SW480 (cell line): ENCODE results near the gene TRIM65.
"Not testable (repeated sequence)": the region's sequence is repeated elsewhere in the genome, so short reads cannot be mapped to it uniquely, and the experiment has no call there.

ENCODE experiments used
- DNase-seq: peaks from one replicate; pipeline ENCODE4 v3.0.0-alpha.2; 2016; ENCODE audit warnings: low spot score

The TRIM65 gene

DNA sequence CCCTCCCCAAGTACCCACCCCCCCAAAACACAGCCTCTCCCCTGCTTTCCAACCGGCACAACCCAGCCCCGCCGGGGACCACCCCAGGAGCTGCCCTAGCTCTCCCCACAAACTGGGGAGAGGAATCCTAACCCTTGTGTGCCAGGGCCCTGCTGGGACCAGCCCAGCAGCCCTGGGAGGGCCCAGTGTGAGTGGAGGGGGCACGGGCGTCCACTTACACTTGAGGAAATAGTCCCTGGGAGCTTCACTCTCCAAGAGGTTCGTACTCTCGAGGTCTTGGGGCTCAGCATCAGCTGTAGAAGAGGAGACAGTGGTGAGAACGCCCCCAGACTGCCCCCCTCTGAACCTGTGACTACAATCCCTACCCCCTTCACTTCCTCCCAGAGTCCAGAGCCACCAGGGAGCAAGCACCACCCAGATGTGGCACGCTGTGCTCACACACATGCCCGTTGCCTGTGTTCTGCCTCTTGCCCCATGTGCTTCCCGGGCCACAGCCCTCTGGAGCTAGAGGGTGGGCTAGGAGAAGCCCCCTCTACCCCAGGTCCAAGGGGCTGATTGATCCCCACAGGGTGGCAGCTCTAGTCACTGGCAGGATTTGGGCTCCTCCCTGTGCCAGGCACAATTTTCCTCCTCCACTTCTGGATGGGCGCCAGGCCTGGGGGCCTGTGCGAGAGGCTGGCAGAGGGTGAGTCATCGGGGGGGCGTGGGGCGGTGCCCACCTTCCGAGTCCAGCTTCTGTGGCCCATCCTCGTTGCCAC, 21.4 kb downstream of the TRIM65 start:
- DNase-seq, result no peak

DNA sequence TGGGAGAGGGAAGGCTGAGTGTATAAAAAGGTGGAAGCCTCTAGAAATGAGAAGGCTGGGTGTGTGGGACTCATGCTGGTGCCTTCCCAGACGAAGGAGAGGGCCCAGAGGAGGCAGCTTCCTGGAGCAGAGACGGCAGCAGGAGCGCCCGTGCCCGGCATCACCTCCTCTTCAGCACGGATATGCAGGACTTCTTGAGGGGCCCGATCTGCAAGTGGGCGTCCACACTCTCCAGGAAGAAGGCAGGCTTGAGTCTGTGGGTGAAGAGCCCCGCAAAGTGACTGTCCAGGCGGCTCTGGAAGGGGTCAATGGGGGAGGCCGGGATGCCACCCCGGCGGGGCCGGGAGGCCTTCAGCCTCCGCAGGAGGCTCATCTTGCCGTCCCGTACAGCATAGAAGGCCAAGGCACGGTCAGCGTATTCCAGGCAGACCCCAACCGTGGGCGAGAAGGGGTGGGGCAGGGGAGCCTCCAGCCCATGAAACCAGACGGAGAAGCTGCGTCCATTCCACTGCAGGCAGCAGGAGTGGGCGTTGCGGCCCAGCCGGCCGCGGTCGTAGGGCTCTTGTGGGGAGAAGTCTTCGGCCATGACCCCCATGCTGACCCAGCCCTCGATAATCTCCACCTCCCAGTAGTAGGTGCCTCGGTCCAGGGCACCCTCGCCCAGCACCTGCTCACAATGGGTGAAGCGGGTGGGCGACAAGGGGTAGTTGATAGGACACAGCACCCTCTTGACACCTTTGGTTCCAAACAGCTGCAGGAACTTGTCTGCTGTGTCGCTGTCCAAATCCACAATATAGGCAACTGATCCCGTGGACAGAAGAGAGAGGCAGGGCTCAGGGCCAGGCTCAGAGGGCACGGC, 22.2 kb downstream of the TRIM65 start:
- DNase-seq, result no peak

DNA sequence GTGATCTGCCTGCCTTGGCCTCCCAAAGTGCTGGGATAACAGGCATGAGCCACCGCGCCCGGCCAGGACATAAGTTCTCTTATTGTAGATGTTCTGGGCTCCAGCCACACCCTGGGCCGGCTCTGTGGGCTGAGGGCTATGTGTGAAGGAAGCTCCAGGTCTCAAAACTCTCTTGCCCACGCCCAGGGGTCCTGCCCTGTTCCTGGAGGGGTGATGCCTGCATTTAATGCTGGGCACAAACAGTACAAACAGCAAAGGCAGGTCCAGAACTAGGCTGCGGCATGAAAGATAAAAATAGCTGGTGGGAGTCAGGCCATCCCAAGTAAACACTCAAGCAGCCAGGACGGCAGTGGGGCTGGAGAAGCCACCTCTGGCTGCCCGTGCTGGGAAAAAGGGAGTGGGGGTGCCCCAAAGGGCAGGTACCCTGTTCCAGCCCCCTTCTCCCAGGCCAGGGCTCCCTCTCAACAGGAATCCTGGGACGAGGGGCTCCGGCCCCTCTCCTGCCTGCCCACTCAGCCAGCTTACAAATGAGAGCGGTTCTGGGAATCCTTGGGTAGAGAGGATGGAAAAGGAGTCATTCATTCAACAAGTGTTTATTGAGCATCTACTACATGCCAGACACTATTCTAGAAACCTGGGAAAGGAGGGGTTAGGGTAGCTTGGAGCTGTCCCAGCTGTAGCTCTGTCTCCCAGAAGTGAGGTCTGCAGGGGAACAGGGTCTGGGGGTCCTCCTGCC, 23.0 kb downstream of the TRIM65 start:
- DNase-seq, result no peak

DNA sequence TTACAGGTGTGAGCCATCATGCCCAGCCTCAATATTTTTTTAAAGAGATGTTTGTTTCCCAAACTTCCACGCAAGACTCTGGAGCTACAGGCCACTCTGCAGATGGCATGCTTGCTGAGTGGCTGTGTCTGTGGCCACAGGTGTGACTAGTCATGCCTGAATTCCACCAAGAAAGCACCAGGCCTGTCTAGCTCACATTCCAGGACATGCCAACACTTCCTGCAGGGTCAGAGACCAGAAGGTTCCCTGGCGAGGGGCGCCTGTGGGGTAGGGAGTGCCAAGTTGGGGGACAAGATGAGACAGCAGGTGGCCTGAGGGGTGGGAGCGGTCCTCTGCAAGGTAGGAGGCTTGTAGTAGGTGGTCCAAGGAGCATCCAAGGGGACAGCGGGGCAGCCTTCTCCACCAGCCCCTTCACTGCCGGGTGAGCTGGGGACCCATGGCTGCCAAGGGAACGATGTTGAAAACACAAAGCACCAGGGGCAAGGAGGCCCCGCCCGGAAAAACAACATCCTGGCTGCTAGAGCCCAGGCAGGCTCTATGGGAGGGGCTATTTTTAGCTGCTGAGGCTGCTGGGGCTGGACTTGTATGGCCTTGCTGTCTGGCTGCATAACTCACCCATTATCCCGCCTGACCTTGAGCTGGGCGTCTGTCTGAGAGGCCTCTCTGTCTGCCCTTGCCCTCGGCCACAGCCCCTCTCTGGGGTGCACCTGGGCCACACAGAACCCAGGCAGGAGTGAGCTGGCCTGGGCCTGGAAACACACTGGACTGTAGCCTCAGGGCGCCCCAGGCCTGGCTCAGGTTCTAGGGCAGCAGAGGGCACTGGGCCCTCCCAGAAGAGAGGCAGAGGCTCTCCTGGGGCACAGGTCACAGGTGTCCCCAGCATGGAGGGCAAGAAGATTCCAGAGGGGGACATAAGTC, 24.1 kb downstream of the TRIM65 start:
- DNase-seq, result peak; percentile 80

DNA sequence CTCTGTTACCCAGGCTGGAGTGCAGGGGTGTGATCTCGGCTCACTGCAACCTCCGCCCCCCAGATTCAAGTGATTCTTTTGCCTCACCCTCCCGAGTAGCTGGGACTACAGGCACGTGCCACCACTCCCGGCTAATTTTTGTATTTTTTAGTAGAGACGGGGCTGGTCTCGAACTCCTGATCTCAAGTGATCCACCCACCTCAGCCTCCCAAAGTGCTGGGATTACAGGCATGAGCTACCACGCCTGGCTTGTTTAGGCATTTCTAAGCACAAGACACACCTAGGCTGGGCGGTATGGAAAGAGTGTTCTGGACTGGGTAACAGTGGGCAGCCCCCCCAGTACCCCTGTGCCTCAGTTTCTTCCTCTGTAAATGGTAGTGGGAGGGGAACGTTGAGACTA, 26.5 kb downstream of the TRIM65 start:
- not testable (repeated sequence) for DNase-seq

DNA sequence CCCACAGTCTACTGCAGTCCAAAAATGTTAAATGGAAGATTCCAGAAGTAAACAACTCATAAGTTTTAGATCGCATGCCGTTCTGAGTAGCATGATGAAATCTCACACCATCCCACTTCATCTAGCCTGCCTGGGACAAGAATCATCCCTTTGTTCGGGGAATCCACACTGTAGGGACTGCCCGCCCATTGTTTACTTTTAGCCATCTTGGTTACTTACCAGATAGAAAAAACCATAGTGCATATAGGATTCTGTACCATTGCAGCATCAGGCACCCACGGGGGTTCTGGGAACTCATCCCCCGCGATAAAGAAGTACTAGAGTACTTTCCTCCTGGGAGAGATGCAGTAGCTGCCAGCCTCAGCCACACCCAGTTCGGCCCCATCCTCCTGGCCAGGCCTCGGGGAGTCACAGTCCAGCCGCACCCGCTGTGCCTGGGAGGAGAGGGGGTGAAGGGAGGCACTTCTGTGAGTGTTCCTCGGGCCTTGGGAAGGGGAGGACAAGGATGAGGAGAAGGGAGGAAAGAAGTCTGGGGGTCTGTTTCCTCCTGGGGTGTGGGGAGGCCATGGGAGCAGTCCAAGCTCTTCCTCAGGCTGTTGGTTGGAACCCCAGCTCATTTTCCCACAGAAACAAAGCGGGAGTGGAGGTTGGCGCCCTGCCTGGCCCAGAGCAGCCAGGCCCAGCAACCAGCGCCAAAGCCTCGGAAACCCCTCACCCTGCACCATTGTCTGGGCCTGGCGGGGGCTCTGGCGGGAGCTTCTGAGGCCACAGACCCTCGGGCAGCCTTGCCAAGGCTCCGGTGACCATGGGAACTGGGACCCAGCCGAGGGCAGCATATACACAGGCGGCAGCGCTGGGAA, 27.2 kb downstream of the TRIM65 start:
- peak; percentile 85 for DNase-seq

DNA sequence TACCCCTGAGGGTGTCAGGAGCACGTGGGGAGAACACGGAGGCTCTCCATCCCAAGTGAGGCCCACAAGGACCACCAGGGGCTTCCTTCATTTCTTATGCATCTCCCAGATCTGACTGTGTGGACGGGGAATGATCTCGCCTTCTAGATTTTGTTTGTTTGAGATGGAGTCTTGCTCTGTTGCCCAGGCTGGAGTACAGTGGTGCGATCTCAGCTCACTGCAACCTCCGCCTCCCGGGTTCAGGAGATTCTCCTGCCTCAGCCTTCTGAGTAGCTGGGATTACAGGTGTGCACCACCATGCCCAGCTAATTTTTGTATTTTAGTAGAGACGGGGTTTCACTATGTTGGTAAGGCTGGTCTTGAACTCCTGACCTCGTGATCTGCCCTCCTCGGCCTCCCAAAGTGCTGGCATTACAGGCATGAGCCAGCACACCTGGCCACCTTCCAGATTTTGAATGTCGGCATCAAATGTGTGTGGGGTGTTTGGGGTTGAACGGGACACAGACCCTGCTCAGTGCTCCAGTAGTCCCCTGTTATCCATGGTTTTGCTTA, 27.9 kb downstream of the TRIM65 start:
- DNase-seq, result not testable (repeated sequence)

DNA sequence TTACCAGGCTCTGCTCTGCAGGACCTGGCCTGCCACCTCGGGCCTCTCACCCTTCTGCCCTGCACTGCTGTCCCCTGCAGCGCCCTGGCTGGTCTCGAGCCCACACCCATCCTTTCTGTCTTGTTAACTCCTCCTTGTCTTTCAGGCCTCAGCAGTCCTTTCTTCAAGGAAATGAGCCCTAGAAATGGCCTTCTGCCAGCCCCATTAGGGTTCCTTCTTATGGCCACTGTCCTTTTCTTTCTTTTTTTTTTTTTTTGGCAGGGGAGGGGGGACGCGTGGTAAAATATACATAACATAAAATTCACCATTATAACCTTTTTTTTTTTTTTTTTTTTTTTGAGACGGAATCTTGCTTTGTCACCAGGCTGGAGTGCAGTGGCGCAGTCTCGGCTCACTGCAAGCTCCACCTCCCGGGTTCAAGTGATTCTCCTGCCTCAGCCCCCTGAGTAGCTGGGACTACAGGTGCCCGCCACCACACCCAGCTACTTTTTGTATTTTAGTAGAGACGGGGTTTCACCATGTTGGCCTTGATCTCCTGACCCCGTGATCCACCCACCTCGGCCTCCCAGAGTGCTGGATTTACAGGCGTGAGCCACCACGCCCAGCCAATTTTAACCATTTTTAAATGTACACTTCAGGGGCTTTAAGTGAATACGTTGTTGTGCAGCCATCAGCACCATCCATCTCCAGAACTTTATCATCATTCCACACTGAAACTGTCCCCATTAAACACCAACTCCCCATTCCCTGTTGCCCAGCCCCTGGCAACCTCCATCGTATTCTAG, 31.2 kb downstream of the TRIM65 start:
- DNase-seq, result not testable (repeated sequence)

DNA sequence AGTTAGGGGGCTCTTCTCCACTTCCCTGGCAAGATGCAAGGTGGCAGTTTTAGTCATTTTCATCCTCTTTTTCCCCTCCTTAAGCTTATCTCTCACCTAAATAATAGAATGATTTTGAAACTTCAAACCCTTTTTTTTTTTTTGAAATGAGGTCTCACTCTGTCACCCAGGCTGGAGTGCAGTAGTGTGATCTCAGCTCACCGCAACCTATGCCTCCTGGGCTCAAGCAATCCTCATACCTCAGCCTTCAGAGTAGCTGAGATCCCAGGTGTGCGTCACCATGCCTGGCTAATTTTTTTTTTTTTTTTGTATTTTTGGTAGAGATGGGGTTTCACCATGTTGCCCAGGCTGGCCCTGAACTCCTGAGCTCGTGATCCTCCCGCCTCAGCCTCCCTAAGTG, 31.9 kb downstream of the TRIM65 start:
- DNase-seq, result not testable (repeated sequence)

DNA sequence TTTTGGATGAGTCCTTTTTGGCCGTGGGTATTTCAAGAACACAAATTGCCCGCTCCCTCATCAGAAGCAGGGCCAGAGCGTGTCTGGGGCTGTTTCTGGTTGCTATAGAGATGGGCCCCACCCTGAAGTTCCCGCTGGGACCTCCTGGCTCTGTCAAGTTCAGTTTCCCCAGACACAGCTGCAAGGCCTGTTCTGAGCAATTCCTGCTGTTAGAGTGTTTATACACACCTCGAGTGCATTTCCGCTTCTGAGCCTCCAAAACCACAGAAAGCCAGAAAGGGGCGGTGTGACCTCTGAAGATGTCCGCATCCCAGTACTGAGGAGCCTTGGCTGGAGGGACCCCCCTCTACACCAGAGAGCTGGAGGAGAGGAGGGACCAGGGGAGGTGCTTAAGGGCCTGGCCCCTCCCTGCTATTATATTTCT, 32.3 kb downstream of the TRIM65 start:
- DNase-seq, result peak; percentile 52

DNA sequence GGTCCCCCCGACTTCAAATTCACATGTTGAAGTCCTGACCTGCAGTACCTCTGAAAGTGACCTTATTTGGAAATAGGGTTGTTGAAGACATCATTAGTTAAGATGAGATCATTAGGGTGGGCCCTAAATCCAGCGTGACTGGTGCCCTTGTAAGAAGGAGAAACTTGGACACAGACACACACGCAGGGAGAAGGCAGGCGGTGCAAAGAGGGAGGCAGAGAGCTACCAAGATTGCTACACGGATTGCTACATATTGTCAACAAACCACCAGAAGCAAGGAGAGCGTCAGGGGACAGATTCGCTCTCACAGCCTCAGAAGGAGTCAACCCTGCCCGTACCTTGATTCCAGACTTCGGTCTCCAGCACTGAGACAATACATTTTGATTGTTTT, 34.8 kb downstream of the TRIM65 start:
- DNase-seq, result no peak

DNA sequence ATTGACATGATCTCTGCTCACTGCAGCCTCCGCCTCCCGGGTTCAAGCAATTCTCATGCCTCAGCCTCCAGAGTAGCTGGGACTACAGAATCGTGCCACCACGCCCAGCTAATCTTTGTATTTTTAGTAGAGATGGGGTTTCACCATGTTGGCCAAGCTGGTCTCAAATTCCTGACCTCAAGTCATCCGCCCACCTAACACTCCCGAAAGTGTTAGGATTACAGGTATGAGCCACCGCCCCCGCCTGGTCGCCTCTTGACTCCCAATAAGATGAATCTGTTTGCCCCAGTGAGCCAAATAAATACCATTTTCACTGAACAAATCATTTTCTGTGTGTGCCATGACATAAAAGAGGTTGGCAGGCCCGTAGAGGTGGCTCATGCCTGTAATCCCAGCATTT, 37.4 kb downstream of the TRIM65 start:
- not testable (repeated sequence) for DNase-seq

DNA sequence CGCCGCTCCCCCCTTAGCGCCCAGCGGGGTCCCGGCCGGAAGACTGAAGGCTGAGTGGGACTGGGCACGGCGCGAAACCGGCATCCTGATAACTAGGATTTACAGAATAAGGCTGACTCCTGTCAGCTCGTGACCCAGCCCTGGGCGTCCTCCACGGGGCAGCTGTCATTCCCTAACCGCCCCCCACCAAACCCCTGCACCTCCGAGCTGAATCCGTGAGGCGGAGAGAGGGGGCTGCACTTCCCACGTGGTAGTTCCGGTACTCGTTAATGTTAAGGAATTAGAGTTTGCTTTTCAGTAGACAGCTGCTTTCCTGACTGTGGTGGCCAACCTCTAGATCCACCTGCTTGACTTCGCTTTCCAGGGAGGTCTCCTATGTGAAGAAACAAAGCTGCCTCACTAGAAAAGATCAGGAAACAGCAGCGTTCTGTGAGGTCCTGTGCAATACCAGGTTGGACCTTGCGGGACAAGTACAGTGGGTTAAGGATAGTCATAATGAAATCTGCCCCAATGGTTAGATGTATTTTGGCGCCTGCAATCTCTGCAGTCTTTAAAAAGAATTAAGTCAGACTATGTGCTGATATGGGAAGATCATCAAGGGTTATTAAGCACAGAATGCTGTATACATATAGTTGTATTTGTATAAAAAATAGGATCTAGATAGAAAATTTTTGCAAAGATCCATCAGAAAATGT, 40.5 kb downstream of the TRIM65 start:
- DNase-seq, result peak; percentile 62

DNA sequence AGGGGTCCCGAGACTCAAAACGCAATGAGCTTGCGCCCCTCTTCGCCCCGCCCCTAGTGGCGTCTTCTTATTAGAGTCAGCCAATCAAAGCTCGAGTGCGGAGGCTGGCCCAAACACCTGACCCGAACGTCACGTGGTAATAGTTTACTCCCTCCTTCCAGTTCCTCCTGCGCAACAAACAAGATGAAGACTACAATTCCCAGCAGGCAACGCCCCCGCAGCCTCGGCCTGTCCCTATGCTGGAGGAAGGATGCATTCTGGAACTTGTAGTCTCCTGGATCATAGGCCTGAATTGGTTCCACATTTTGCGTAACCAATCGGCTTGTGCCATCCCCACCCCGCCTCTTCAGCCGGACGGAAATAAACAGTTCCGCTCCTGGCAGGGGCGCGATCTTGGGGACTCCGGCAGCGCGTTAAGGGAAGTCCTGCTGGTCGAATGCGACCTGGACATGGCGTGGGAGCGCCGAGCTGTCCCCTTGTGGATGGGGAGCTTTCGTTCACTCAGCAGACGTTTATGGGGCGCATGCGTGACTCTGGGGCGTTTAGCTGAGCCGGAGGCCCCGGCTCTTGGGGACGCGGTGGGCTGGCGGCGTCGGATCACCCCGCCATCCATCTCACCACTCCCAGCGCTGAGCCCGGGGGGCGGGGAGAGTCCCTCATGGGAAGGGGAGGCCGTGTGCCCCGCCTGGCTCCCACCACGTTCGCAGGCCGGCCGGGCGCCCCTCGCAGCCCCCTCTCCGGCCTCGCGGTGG, 41.3 kb downstream of the TRIM65 start, which contains the start of gene WBP2:
Gene WBP2, minus strand, starts transcription at position 26 of the 752 bp plus-strand sequence. CDS start 38 bp downstream, outside the sequence.
- DNase-seq, result peak; percentile 100

DNA sequence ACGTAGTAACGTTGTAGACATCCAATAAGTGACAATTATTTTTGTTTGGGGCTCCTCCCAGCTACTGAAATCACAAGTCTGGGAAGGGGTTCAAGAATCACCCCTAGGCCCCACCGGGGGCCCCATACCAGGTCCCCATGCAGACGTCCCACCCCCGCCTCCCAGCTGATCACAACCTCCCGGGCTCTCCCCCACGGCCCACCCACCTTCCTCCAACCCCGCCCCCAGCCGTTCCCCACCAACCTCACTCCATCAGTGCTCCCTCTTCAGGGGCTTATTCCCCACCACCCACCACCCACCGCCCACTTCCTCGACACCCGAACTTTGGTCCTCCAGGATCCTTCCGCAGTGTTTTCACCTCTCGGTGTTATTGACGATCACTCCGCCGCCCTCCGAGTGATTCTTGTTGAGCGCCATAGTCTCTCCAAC, 41.9 kb downstream of the TRIM65 start:
- DNase-seq, result no peak

DNA sequence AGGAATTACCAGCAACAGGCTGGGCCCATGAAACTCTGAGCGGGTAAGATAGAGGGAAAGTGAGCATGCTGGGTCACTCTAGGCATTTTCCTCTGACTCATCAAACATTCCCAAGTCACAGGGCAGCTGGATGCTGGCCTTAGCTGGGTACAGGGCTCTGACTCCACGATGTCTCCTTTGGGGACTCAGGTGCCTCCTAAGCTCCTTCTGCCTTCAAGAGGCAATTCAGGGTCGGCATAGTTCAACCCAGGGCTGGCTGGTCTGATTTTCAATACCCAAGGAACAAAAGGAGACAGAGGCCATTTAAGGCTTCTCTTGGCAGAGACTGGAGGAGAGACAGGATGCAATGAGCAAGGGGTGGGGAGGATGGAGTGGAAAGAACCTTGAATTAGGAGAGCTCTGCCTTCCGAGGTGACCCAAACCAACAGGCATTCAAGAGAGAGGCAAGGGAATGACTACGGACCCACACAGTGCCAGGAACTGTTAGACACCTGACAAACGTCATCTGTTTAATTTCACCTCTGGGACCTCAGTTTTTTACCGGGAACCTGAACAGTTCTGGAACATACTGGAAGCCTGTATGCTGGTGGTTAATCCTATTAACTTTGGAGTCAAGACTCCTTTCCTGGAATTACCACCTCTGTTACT, 42.5 kb downstream of the TRIM65 start:
- peak; percentile 48 for DNase-seq

DNA sequence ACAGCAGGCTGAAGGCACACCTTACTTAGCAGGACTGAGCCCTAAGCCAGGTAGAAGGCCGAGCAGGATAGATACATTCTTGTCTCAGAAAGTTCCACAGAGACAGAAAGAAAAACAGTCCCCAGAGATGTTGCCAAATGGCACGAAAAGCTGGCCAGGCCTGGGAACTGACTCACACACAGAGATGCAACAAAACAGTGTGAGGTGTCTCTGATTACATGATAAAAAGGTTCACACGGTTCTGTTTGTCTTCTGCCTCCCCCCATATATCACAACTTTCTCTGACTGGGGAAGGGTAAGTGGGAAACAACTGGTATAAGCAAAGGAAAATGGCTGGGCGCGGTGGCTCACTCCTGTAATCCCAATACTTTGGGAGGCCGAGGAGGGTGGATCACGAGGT, 43.3 kb downstream of the TRIM65 start:
- DNase-seq, result no peak
